COLO829 (cell line): Measurements from ENCODE around the gene LMX1B.

Experiments used
- DNase-seq: peaks from one replicate; pipeline ENCODE4 v3.0.0; 2012; ENCODE audit warnings: low spot score

The LMX1B gene

GRCh38 chr9:126617823-126618165, 4.1 kb downstream of the LMX1B start:
- DNase-seq = no peak

DNA sequence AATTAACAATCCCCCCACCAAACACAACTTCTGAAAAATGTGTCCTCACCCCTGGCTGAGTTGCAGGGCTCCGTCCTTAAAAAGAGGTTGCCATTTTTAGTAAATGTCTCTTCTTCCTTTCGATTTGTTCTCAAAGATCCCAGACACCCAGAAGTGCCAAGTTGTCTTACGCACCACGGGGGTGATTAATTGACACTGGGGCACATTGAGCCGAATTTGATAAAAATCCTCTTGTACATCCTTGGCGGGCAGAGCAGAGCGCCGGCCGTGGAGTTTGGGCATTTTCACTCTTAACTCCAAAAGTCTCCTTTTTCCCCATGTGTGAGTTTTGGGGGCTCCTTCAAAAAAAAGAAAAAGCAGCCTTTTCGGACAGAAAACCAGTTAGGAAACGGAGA, 4.5 kb downstream of the LMX1B start:
- no peak for DNase-seq

GRCh38 chr9:126618585-126619360, 5.0 kb downstream of the LMX1B start:
- DNase-seq = no peak

DNA sequence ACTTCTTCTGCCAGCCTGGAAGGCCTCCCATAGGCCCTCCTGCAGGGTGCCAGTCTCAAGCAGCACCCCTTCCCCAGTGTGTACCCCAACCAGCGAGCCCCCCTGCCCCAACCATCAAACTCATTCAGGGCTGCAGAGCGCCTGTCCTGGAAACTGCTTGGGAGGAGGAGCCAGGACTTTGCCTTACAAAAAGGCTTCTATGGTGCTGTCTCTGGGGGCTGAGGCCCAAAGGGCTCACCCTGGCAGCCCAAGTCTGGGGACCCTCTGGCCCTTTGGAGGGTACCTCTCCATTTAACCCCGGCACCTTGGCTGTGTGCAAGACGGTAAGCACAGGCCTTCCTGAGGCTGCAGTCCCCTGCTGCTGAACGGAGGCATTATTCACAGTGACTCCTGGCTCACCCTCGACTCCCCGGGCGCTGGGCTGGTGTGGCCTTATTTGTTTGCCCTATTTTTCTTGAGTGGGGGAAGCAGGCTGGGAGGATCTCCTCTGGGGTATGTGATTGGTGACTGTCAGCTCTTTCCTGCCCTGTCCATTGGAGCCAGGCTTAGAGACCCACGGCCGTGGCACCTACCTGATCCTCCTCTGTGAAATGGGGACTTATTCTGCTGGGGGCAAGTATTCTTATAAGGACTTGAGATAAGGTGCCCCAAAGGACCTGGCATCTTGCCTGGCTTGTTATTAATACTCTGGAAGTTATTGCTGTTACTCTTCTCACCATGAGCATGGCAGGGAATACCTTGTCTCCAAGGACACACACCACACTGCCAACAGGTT, 5.8 kb downstream of the LMX1B start:
- DNase-seq = no peak

DNA sequence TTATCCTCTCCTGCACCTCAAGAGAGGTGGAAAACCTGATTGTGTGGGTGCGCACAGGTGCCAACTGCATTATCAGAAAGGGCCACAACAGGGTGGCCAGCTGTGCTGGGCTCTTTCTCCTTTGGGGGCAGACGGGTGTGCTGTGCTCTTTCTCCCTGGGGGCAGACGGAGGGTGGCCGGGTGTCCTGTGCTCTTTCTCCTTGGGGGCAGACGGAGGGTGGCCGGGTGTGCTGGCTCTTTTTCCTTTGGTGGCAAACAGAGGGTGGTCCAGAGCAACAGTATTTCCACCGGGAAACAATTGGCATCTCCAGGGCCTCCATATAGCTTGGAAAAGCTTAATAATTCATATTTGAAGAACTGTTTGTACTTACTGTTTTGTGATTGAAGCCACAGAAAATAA, 6.8 kb downstream of the LMX1B start:
- DNase-seq = no peak

- no peak for DNase-seq
Measured at GRCh38 chr9:126621061-126621918, 7.6 kb downstream of the LMX1B start.

DNA sequence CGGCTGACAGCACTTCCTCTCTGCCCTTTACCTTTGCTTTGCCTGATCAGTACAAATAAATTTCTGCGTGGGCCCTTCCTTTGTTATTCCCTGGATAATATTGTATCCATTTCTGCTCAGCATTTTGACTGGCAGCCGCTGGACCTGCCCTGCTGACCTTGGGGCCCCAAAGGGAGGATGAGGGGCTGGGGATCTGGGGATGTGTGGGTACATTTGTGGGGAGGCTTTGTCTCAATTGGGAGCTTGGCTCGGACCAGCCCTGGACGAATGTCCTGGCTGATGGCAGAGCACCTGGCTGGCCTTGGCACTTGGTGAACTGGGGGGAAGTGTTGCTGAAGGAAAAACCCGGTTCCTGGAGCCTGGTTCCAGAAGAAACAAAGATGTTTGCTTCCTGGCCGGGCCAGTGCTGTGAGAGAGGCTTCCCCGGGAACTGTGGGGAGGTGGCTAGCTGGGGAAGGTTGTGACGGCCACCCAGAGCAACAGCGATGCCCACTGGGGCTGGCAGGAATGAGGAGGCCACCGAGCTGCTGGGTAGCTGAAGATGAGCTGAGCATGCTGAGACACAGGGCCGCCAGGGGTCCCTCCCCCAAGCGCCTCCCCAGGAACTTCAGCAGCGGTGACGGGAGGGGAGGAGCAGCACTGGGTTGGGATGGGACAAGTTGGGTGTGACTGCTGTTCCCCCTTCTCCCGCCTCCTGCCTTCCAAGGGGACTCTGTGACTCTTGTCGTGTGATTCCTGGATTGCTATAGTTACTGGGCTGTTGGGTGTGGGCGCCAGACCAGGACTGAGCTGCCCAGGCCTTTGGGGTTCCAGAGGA, 8.4 kb downstream of the LMX1B start:
- DNase-seq = no peak

GRCh38 chr9:126623314-126623666, 9.6 kb downstream of the LMX1B start:
- no peak for DNase-seq

GRCh38 chr9:126623667-126624478, 10.1 kb downstream of the LMX1B start:
- no peak for DNase-seq

GRCh38 chr9:126624479-126624826, 10.7 kb downstream of the LMX1B start:
- no peak for DNase-seq

DNA sequence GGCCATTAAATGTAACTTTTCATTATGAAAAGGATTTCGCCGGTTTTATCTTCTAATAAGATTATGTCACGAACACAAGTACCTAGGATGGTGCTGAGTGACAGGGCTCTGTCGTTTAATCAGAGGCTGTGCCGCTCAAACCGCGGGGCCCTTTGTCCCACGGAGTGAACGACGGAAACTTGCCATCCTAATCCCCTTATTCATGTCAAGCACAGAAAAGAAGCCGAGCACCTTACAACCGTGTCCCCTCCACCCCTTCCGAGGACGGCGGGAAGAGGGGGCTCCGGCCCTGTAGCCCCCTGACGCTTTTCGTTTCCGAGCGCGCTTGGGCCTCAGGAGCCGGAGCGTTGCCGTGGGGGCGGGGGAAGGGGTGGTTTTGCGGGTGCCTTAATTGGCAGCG, 11.2 kb downstream of the LMX1B start:
- no peak for DNase-seq

- DNase-seq = no peak
Measured at GRCh38 chr9:126625329-126626126, 11.8 kb downstream of the LMX1B start.

GRCh38 chr9:126626127-126626925, 12.6 kb downstream of the LMX1B start:
- no peak for DNase-seq

DNA sequence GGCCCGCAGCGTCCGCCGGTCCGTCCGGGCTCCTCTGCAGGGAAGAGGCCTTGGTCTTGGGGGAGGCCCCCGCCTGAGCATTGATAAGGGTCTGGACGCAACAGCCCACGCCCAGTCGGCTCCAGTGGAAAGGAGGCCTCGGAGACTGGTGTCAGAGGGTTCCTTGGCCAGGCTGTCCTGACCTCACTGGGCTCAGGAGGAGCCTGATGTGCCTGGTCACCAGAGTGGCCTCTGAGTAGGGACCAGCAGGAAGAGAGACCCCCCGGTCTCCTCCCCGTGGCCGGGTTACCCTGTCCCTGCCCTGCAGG, 13.2 kb downstream of the LMX1B start:
- DNase-seq = no peak

DNA sequence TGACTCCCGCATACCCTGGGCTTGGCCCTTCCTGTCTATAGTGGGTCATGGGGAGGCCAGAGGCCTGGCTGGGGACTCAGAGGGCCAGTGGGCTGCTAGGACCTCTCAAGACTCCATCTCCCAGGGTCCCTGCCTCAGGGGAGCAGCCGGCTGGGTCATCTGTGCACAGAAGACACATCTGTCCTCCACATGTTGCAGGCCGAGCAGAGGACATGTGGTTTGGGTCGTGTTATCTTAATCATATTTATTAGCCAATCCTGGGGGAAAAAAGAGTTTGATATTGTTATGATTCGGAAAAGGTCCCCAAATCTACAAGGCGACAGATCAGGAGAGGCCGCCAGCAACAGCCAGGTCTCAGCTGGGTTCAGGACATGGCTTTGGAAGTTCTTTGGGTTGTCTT, 14.4 kb downstream of the LMX1B start:
- no peak for DNase-seq

- no peak for DNase-seq
Measured at GRCh38 chr9:126628969-126629674, 15.4 kb downstream of the LMX1B start.

GRCh38 chr9:126630458-126631237, 16.9 kb downstream of the LMX1B start:
- DNase-seq = no peak

GRCh38 chr9:126631254-126631653, 17.5 kb downstream of the LMX1B start:
- no peak for DNase-seq
